ENCODE measurements around the gene E2F8.
A peak's percentile ranks its signal among the peaks of the same experiment; 100 is the strongest.

Gene E2F8

GRCh38 chr11:19252394-19253152 is 11.8 kb upstream of the E2F8 start:
- no peak for DNase-seq

- DNase-seq, result no peak
Observed at GRCh38 chr11:19251577-19251976, 10.8 kb upstream of the E2F8 start.

DNA sequence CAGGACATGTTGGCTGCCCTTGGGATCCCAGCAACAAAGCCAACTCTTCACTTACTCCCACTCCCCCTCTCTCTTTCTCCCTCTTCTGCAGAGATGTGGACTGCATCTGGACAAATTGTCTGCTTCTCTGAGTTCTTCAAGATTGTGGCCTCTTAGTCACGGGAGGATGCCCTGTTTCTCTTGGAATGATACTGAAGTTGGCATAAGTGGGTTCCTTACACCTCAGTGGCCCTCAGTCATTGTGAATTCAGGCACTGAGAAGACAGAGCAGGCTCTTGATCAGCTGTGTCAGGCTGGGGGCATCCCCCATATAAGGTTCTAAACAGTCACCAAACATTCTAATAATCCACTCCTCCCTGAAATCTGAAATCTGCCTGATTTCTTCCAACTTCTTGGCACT is 6.1 kb upstream of the E2F8 start:
- no peak for DNase-seq

- no peak for DNase-seq
Observed at GRCh38 chr11:19245351-19245750, 4.6 kb upstream of the E2F8 start.

- DNase-seq, result no peak
Observed at GRCh38 chr11:19244621-19245020, 3.9 kb upstream of the E2F8 start.

- DNase-seq, result no peak
Observed at GRCh38 chr11:19244084-19244483, 3.3 kb upstream of the E2F8 start.

DNA sequence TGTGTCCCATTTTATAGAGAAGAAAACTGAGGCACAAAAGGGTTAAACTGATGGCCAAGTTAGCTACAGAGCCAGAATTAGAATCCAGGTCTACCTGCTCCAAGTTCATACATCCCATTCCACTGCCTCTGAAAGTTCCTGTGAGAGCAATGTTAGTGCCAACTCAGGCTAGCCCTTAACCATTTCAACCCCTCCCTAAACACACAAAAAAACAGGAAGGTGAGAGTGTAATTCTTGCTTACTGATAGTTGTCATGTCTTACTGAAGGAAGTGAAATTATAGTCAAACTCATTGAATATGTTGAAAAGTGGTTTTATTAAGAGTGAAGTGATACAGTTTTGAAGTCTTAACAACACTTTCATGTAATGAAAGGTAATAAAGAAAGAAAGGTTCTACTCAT is 2.9 kb upstream of the E2F8 start:
- DNase-seq, result no peak

- DNase-seq, result no peak
Observed at GRCh38 chr11:19243143-19243542, 2.4 kb upstream of the E2F8 start.

DNA sequence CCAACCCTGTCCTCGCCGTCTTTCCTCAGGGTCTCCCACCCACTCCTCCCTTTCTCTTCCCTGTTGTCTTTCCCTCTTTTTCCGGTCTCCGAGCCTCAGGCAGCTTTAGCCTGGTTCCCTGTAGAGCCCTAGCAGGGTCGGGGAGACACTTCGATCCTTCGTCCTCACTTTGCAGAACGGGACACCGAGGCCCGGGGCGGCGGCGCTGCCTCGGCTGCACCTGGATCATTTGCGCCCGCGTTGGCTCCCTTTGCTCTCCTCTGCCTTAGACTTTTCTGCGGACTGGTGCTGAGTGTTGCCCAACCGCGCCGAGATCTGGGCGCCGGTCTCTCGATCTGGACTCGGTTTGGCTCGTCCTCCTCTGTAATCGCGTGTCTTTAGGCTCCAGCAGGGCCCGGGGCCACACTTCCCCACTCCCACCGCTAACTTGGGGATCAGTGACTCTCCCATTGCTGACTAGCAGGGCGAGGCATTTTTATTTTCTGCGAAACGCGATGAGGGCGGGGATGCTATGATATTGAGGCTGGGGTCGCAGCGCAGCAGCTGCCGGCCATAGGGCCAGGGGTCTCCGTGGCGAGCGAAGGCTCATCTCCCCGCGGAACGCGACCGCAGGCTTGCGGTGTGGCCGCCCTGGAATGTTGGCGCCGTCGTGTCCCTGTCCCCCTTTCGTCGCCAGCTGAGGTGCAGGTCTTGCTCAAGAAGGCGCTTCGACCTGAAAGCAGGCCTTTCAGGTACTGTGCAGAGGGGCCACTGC is 1.6 kb upstream of the E2F8 start:
- DNase-seq, result no peak

GRCh38 chr11:19241260-19242178 is 774 bp upstream of the E2F8 start:
- peak; percentile 65 for DNase-seq

DNA sequence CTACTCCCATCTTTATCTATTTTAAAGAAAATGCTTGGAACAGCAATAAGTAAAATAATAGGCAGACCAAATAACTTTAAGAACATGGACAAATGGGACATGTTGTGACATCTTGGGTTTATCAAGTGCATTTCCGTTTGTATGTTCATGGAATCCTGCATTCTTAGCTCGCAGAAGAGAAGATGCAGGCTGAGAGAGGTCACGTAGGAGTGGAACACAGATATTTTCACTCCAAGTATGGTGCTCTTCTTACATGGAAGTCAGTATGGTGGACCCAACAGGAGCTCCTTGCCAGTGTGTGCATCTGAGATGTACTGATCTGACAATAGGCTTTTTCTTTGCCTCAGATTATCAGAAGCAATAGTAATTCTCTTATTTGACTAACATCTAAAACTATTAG is 1.7 kb downstream of the E2F8 start:
- no peak for DNase-seq

GRCh38 chr11:19237813-19238212 is 2.9 kb downstream of the E2F8 start:
- DNase-seq, result no peak

DNA sequence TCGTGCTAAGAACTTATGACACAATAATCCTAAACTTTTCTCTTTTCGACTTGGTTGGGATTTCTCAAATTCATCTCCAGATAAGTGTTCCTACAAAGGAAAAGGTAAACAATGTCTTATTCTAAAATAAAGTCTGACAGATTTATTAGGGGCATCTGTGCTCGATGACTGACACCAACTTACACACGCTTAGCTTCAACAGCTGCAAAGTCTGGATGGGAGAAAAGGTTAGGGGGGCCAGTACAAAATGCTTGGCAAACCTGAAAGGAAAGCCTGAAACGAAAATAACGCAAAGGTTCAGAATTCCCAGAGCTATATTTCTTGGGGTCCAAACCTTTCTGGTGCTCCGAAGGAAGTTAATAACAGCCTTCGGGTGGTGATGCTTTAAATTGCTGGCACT is 3.4 kb downstream of the E2F8 start:
- DNase-seq, result no peak

DNA sequence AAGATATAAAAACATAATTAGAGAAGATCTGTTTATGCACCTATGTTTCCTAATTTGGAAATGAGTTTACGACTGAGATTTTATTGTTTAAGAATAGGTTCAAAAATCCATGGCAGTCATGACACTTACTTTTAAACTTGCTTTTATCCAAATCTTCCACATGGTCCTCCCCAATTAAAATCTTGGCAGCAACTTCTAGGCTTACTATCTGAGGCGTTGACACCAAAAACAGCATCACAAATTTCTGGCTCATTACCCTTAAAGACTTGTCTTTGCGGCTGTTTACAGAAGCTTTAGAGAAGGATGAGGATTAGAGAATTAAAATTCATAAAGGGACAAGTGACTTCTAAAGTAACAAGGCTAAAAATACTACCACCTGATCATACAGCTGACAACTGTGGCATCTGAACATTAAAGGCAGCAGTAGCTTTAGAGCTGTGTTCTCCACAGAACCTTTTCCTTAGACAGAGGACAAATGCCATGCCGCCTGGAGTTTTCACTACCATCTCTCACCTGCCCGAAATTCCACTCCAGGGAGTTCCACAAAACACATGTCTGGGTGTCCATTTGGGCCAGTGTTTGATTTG is 6.4 kb downstream of the E2F8 start:
- DNase-seq, result no peak

DNA sequence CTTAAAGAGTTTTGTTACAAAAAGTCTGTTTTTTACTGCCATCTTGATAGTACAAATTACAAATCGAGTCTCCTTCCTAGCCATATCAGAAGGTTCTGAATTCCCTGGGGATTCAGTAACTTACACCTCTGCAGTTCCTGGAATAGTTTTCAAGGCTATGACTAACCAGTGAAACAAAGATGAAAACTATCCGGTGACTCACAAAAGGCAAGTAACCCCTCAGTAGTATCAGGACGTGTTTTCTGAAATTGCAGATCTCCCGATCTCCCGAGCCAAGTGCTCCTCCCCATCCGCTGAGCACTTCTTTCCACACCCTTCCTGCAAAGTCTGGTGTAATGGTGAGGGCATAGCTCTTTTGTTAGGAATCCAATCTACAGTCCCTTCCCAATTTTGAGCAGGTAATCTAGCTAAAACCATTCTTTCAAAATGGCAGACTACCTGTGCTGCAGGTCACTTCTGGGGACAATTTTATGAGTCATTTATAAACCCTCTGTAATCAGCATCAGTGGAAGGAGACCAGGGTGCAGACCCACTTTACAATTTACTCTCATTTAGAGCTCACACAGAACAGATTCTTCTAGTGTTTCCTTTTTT is 7.7 kb downstream of the E2F8 start:
- DNase-seq, result no peak

GRCh38 chr11:19229671-19230070 is 11.1 kb downstream of the E2F8 start:
- DNase-seq, result no peak

GRCh38 chr11:19228968-19229367 is 11.8 kb downstream of the E2F8 start:
- DNase-seq, result no peak

- DNase-seq, result no peak
Observed at GRCh38 chr11:19226378-19227195, 14.2 kb downstream of the E2F8 start.

GRCh38 chr11:19225581-19225980 is 15.2 kb downstream of the E2F8 start:
- DNase-seq, result no peak

- no peak for DNase-seq
Observed at GRCh38 chr11:19225123-19225522, 15.6 kb downstream of the E2F8 start.

DNA sequence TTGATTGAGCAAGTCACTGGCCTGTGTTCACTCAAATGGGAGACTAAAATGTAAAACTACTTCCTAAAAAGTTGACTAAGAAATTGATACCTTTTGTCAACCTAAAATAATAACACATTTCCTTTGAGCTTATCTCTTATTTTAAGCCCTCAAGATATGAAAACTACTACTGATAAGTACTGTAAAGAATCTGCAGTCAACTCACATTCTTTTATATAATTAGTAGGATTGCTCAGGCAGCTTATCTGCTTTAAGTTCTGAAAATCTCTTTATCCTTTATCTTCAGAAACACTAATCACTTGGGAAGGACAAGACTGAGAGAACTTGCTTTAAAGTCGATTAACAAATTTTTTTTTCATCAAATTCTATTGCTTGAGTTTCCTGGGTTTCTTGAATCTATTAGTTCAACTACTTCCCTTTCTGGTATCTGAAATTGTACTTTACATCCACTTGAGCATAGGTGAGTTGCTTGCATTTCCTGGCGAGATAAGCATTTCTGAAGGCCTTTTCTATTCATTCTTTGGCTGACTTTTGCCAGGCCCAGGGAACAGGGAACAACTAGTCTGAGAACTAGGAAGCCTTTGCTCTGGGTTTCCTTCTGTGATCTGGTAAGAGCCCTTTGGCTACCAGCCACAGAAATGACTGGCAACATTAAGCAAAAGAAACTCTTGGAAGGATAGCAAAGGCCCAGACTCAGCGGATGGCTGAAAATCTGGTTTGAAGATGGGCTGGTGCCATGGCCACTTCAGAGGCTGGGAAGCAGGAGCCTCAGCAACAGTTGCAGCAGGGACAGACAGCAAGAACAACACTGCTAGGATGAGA is 19.6 kb downstream of the E2F8 start:
- no peak for DNase-seq
